Mesendoderm (in vitro differentiated cells): ENCODE measurements around the gene GID8.
A peak's percentile ranks its signal among the peaks of the same experiment; 100 is the strongest.

Source experiments
- DNase-seq: peaks from one replicate; pipeline ENCODE4 v3.0.0; 2013
- H2AK5ac ChIP-seq: 2 replicates; pipeline ENCODE4 v1.6.1; 2013; ENCODE audit warnings: low read length, inconsistent platforms
- H2BK120ac ChIP-seq: 2 replicates; pipeline ENCODE4 v1.6.1; 2013; ENCODE audit warnings: low read depth, mild to moderate bottlenecking, low read length, moderate library complexity, mixed read lengths
- H2BK15ac ChIP-seq: replicated peaks from 2 replicates; pipeline ENCODE4 v1.6.1; 2013; ENCODE audit warnings: low read depth, mild to moderate bottlenecking, moderate library complexity
- H2BK5ac ChIP-seq: 2 replicates; pipeline ENCODE4 v1.6.1; 2013; ENCODE audit warnings: low read length, inconsistent platforms
- H3K18ac ChIP-seq: 2 replicates; pipeline ENCODE4 v1.6.1; 2013; ENCODE audit warnings: mild to moderate bottlenecking, low read length, mixed read lengths
- H3K23ac ChIP-seq: one replicate; pipeline ENCODE4 v1.6.1; 2013; ENCODE audit warnings: low read length
- H3K27ac ChIP-seq: 2 replicates; pipeline ENCODE4 v1.5.1; 2013; ENCODE audit warnings: low read depth, mild to moderate bottlenecking, inconsistent platforms, low read length, moderate library complexity
- H3K27me3 ChIP-seq: 2 replicates; pipeline ENCODE4 v1.6.1; 2013; ENCODE audit warnings: low read length, control low read depth, mild to moderate bottlenecking, inconsistent platforms; ENCODE audit not compliant: insufficient read depth, poor library complexity
- H3K36me3 ChIP-seq: 2 replicates; pipeline ENCODE4 v1.6.1; 2013; ENCODE audit warnings: low read length, inconsistent platforms; ENCODE audit not compliant: control insufficient read depth, insufficient read depth
- H3K4ac ChIP-seq: one replicate; pipeline ENCODE4 v1.6.1; 2013; ENCODE audit warnings: low read depth, mild to moderate bottlenecking, low read length, moderate library complexity
- H3K4me1 ChIP-seq: 2 replicates; pipeline ENCODE4 v1.6.1; 2013; ENCODE audit warnings: low read depth, low read length, inconsistent platforms; ENCODE audit not compliant: control insufficient read depth
- H3K4me2 ChIP-seq: 2 replicates; pipeline ENCODE4 v1.6.1; 2013; ENCODE audit warnings: low read length
- H3K4me3 ChIP-seq: 2 replicates; pipeline ENCODE4 v1.5.1; 2013; ENCODE audit warnings: mild to moderate bottlenecking, low read length
- H3K56ac ChIP-seq: one replicate; pipeline ENCODE4 v1.6.1; 2013; ENCODE audit warnings: low read length
- H3K79me1 ChIP-seq: 2 replicates; pipeline ENCODE4 v1.6.1; 2013; ENCODE audit warnings: low read length, inconsistent platforms
- H3K79me2 ChIP-seq: 2 replicates; pipeline ENCODE4 v1.6.1; 2013; ENCODE audit warnings: mild to moderate bottlenecking, low read length; ENCODE audit not compliant: control insufficient read depth, insufficient read depth
- H3K9ac ChIP-seq: 2 replicates; pipeline ENCODE4 v1.6.1; 2013; ENCODE audit warnings: low read length, inconsistent platforms
- H4K5ac ChIP-seq: one replicate; pipeline ENCODE4 v1.6.1; 2013; ENCODE audit warnings: low read length
- H4K8ac ChIP-seq: one replicate; pipeline ENCODE4 v1.6.1; 2013; ENCODE audit warnings: low read depth, mild to moderate bottlenecking, control low read depth, low read length, moderate library complexity
- WGBS: extraction: QIAGEN DNeasy Blood & Tissue Kit; methylation state at CpG from one replicate; pipeline ENCODE4 v1.1.7; 2013; ENCODE audit warnings: low lambda C conversion rate, missing lambda C conversion rate; ENCODE audit not compliant: insufficient coverage; ENCODE audit errors: extremely low coverage; 5-methylcytosine and 5-hydroxymethylcytosine counted together

GID8 gene

GRCh38 chr20:62985444-62985778 lies 47.5 kb downstream of the GID8 start:
- Histone ChIP-seq H2BK120ac (no peak overlapping the region), H4K8ac (no peak overlapping the region), H3K23ac (no peak overlapping the region), H3K4me1 (no peaks in the 10 kb centered on the region), H3K27ac (no peak overlapping the region), H3K56ac (no peak overlapping the region), H2BK15ac (no peak overlapping the region), H3K4me3 (no peak overlapping the region), H3K36me3 (no peaks in the 10 kb centered on the region), H4K5ac (no peak overlapping the region), H2BK5ac (no peak overlapping the region), H3K4ac (no peak overlapping the region), H3K79me1 (no peaks in the 10 kb centered on the region), H3K27me3 (no peaks in the 10 kb centered on the region), H3K79me2 (no peaks in the 10 kb centered on the region), H2AK5ac (no peak overlapping the region), H3K18ac (no peak overlapping the region), H3K9ac (no peak overlapping the region), H3K4me2 (no peak overlapping the region)
- DNase-seq = no peak
- no CpG with 5 or more reads among the region's 14 CpGs for WGBS

- H3K79me2 ChIP-seq = no peaks in the 10 kb centered on the region
- H3K27ac ChIP-seq = no peak overlapping the region
- no peak overlapping the region for H3K4me3 ChIP-seq
- H2BK15ac ChIP-seq = no peak overlapping the region
- no peak overlapping the region for H3K18ac ChIP-seq
- no peak overlapping the region for H3K9ac ChIP-seq
- H3K56ac ChIP-seq = no peak overlapping the region
- no peak overlapping the region for H4K5ac ChIP-seq
- H3K23ac ChIP-seq = no peak overlapping the region
- no peak overlapping the region for H3K4ac ChIP-seq
- no peak overlapping the region for H2AK5ac ChIP-seq
- no peak overlapping the region for H2BK120ac ChIP-seq
- no peaks in the 10 kb centered on the region for H3K27me3 ChIP-seq
- no peaks in the 10 kb centered on the region for H3K36me3 ChIP-seq
- no CpG with 5 or more reads among the region's 6 CpGs for WGBS
- H3K4me1 ChIP-seq = no peaks in the 10 kb centered on the region
- DNase-seq = no peak
- H3K4me2 ChIP-seq = no peak overlapping the region
- no peaks in the 10 kb centered on the region for H3K79me1 ChIP-seq
- no peak overlapping the region for H2BK5ac ChIP-seq
- no peak overlapping the region for H4K8ac ChIP-seq
These were observed 48.4 kb downstream of the GID8 start for GRCh38 chr20:62986257-62986800.

GRCh38 chr20:62987114-62987513 lies 49.2 kb downstream of the GID8 start:
- no peak overlapping the region for H3K4me2 ChIP-seq
- H3K36me3 ChIP-seq = no peaks in the 10 kb centered on the region
- H3K9ac ChIP-seq = no peak overlapping the region
- H3K27ac ChIP-seq = no peak overlapping the region
- no peaks in the 10 kb centered on the region for H3K79me2 ChIP-seq
- no peak overlapping the region for H3K18ac ChIP-seq
- H4K5ac ChIP-seq = no peak overlapping the region
- no peaks in the 10 kb centered on the region for H3K27me3 ChIP-seq
- no peaks in the 10 kb centered on the region for H3K4me1 ChIP-seq
- no peak overlapping the region for H4K8ac ChIP-seq
- H3K4ac ChIP-seq = no peak overlapping the region
- no peak overlapping the region for H3K4me3 ChIP-seq
- no peak overlapping the region for H2BK5ac ChIP-seq
- no peak for DNase-seq
- peak overlapping the region; percentile 24 for H3K23ac ChIP-seq
- no peak overlapping the region for H3K56ac ChIP-seq
- H2BK15ac ChIP-seq = no peak overlapping the region
- no peak overlapping the region for H2AK5ac ChIP-seq
- H2BK120ac ChIP-seq = no peak overlapping the region
- H3K79me1 ChIP-seq = no peaks in the 10 kb centered on the region
- no CpG with 5 or more reads among the region's 10 CpGs for WGBS

- no peak for DNase-seq
- Histone ChIP-seq H3K36me3 (no peaks in the 10 kb centered on the region), H3K79me1 (no peaks in the 10 kb centered on the region), H3K27ac (no peak overlapping the region), H2BK5ac (no peak overlapping the region), H3K27me3 (no peaks in the 10 kb centered on the region), H2AK5ac (no peak overlapping the region), H2BK120ac (no peak overlapping the region), H3K23ac (no peak overlapping the region), H3K56ac (no peak overlapping the region), H3K4me1 (no peaks in the 10 kb centered on the region), H3K18ac (no peak overlapping the region), H3K4ac (no peak overlapping the region), H3K4me3 (no peak overlapping the region), H4K5ac (no peak overlapping the region), H3K4me2 (no peak overlapping the region), H3K9ac (no peak overlapping the region), H2BK15ac (no peak overlapping the region), H4K8ac (no peak overlapping the region), H3K79me2 (no peaks in the 10 kb centered on the region)
- WGBS = no CpG with 5 or more reads among the region's 11 CpGs
These were observed 51.3 kb downstream of the GID8 start for GRCh38 chr20:62989201-62989601.

GRCh38 chr20:62990306-62990825 lies 52.4 kb downstream of the GID8 start:
- Histone ChIP-seq H4K5ac (no peak overlapping the region), H3K79me2 (no peaks in the 10 kb centered on the region), H3K4me1 (no peaks in the 10 kb centered on the region), H3K23ac (no peak overlapping the region), H2BK5ac (no peak overlapping the region), H3K27me3 (no peaks in the 10 kb centered on the region), H3K4me3 (no peak overlapping the region), H3K79me1 (no peaks in the 10 kb centered on the region), H3K36me3 (no peaks in the 10 kb centered on the region), H3K4me2 (no peak overlapping the region), H3K27ac (no peak overlapping the region), H2BK15ac (no peak overlapping the region), H2AK5ac (no peak overlapping the region), H4K8ac (no peak overlapping the region), H3K4ac (no peak overlapping the region), H3K18ac (no peak overlapping the region), H3K56ac (no peak overlapping the region), H3K9ac (no peak overlapping the region), H2BK120ac (no peak overlapping the region)
- no CpG with 5 or more reads among the region's 22 CpGs for WGBS
- DNase-seq = no peak

- H2BK5ac ChIP-seq = no peak overlapping the region
- H2AK5ac ChIP-seq = no peak overlapping the region
- H3K79me1 ChIP-seq = no peaks in the 10 kb centered on the region
- no peak overlapping the region for H2BK120ac ChIP-seq
- H3K79me2 ChIP-seq = no peaks in the 10 kb centered on the region
- no peak overlapping the region for H3K27ac ChIP-seq
- H3K4ac ChIP-seq = no peak overlapping the region
- DNase-seq = no peak
- H3K4me3 ChIP-seq = no peak overlapping the region
- no peak overlapping the region for H2BK15ac ChIP-seq
- no peaks in the 10 kb centered on the region for H3K36me3 ChIP-seq
- H4K5ac ChIP-seq = no peak overlapping the region
- H3K9ac ChIP-seq = no peak overlapping the region
- no peak overlapping the region for H3K23ac ChIP-seq
- no peak overlapping the region for H4K8ac ChIP-seq
- no peak overlapping the region for H3K4me2 ChIP-seq
- H3K18ac ChIP-seq = no peak overlapping the region
- H3K4me1 ChIP-seq = no peaks in the 10 kb centered on the region
- WGBS = no CpG with 5 or more reads among the region's 13 CpGs
- no peaks in the 10 kb centered on the region for H3K27me3 ChIP-seq
- H3K56ac ChIP-seq = no peak overlapping the region
These were observed 53.4 kb downstream of the GID8 start for GRCh38 chr20:62991196-62991807.
